ENCODE results near the gene HOXB5.

HOXB5 gene

DNA sequence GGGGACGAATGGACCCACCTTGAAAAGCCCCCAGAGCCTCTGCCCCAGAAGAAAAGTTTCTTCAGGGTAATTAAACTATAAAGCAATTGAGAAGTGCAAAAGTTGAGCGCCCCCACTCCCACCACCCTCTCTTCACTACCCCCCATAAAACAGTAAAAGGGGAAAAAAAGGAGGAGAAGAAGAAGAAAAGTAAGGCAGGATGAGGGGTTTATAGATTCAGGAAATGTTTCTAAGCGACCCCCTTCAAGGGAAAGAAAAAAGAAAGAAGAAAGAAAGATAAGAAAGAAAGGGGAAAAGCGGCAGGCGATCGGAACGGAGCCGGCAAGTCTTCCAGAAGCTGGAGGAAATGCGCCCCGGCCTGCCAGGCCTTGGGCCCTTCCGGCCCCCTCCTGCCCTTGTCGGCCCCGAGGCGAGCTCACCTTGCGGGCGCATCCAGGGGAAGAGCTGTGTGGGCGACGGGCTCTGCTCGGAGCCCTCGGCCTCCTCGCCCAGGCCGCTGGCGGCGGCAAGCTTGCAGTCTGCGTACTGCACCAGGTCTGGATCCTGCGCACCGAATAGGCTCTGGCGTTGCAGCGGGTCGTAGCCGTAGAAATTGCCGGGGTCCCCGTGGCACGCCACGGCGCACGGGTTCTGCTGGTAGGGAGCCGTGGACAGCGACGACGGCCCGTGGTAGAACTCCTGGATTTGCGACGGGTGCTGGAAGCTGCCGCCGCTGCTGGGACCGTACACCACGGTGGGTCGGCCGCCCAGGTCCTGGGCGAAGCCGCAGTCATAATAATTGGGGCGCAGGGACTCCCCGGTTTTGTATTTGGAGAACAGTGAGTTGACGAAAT, 20.5 kb upstream of the HOXB5 start (continued):
- TF ChIP-seq, protein P1, sequence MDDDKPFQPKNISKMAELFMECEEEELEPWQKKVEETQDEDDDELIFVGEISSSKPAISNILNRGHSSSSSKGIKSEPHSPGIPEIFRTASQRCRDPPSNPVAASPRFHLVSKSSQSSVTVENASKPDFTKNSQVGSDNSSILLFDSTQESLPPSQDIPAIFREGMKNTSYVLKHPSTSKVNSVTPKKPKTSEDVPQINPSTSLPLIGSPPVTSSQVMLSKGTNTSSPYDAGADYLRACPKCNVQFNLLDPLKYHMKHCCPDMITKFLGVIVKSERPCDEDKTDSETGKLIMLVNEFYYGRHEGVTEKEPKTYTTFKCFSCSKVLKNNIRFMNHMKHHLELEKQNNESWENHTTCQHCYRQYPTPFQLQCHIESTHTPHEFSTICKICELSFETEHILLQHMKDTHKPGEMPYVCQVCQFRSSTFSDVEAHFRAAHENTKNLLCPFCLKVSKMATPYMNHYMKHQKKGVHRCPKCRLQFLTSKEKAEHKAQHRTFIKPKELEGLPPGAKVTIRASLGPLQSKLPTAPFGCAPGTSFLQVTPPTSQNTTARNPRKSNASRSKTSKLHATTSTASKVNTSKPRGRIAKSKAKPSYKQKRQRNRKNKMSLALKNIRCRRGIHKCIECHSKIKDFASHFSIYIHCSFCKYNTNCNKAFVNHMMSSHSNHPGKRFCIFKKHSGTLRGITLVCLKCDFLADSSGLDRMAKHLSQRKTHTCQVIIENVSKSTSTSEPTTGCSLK (tag by site-specific recombination; IDR thresholded peaks at IDR 0.05), result no peak
- peak; percentile 73 for TF ChIP-seq ZNF335 (tag by site-specific recombination; conservative IDR thresholded peaks at IDR 0.05)
- no peak for TF ChIP-seq ZNF175 (tag by site-specific recombination; IDR thresholded peaks at IDR 0.05)
- no peak for TF ChIP-seq ZSCAN23 (tag by site-specific recombination; IDR thresholded peaks at IDR 0.05)
- TF ChIP-seq, protein P2, sequence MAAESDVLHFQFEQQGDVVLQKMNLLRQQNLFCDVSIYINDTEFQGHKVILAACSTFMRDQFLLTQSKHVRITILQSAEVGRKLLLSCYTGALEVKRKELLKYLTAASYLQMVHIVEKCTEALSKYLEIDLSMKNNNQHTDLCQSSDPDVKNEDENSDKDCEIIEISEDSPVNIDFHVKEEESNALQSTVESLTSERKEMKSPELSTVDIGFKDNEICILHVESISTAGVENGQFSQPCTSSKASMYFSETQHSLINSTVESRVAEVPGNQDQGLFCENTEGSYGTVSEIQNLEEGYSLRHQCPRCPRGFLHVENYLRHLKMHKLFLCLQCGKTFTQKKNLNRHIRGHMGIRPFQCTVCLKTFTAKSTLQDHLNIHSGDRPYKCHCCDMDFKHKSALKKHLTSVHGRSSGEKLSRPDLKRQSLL (tag by site-specific recombination; IDR thresholded peaks at IDR 0.05), result peak; percentile 28; the same call in 1 of the 2 replicates
- TF ChIP-seq, protein P3, sequence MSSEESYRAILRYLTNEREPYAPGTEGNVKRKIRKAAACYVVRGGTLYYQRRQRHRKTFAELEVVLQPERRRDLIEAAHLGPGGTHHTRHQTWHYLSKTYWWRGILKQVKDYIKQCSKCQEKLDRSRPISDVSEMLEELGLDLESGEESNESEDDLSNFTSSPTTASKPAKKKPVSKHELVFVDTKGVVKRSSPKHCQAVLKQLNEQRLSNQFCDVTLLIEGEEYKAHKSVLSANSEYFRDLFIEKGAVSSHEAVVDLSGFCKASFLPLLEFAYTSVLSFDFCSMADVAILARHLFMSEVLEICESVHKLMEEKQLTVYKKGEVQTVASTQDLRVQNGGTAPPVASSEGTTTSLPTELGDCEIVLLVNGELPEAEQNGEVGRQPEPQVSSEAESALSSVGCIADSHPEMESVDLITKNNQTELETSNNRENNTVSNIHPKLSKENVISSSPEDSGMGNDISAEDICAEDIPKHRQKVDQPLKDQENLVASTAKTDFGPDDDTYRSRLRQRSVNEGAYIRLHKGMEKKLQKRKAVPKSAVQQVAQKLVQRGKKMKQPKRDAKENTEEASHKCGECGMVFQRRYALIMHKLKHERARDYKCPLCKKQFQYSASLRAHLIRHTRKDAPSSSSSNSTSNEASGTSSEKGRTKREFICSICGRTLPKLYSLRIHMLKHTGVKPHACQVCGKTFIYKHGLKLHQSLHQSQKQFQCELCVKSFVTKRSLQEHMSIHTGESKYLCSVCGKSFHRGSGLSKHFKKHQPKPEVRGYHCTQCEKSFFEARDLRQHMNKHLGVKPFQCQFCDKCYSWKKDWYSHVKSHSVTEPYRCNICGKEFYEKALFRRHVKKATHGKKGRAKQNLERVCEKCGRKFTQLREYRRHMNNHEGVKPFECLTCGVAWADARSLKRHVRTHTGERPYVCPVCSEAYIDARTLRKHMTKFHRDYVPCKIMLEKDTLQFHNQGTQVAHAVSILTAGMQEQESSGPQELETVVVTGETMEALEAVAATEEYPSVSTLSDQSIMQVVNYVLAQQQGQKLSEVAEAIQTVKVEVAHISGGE (tag by site-specific recombination; conservative IDR thresholded peaks at IDR 0.05; ENCODE audit: low read depth), result no peak
- no peak for TF ChIP-seq ZNF501 (tag by site-specific recombination; IDR thresholded peaks at IDR 0.05)
- no peak for TF ChIP-seq ZNF785 (tag by site-specific recombination; IDR thresholded peaks at IDR 0.05)
- TF ChIP-seq ZNF174 (tag by site-specific recombination; IDR thresholded peaks at IDR 0.05), result no peak
- TF ChIP-seq PRDM1 (tag by site-specific recombination; IDR thresholded peaks at IDR 0.05), result peak; percentile 32; the same call in 1 of the 2 replicates
- TF ChIP-seq ZNF266 (tag by site-specific recombination; IDR thresholded peaks at IDR 0.05; ENCODE audit: low read depth), result no peak
- TF ChIP-seq ZNF169 (tag by site-specific recombination; IDR thresholded peaks at IDR 0.05), result no peak
- TF ChIP-seq, protein P4, sequence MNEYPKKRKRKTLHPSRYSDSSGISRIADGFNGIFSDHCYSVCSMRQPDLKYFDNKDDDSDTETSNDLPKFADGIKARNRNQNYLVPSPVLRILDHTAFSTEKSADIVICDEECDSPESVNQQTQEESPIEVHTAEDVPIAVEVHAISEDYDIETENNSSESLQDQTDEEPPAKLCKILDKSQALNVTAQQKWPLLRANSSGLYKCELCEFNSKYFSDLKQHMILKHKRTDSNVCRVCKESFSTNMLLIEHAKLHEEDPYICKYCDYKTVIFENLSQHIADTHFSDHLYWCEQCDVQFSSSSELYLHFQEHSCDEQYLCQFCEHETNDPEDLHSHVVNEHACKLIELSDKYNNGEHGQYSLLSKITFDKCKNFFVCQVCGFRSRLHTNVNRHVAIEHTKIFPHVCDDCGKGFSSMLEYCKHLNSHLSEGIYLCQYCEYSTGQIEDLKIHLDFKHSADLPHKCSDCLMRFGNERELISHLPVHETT (tag by site-specific recombination; IDR thresholded peaks at IDR 0.05), result no peak
- no peak for TF ChIP-seq ZBTB1 (tag by site-specific recombination; IDR thresholded peaks at IDR 0.05)
- no peak for TF ChIP-seq WT1 (tag by site-specific recombination; IDR thresholded peaks at IDR 0.05)
- no peak for TF ChIP-seq ZNF214 (tag by site-specific recombination; IDR thresholded peaks at IDR 0.05; ENCODE audit: borderline replicate concordance)
- no peak for TF ChIP-seq ZNF792 (tag by site-specific recombination; IDR thresholded peaks at IDR 0.05)
- TF ChIP-seq KLF10 (tag by site-specific recombination; IDR thresholded peaks at IDR 0.05), result no peak
- TF ChIP-seq SETDB1 (IDR thresholded peaks at IDR 0.05; ENCODE audit: insufficient read length, low read length), result no peak
- TF ChIP-seq ZNF596 (tag by site-specific recombination; IDR thresholded peaks at IDR 0.05), result no peak
- TF ChIP-seq ZNF558 (tag by site-specific recombination; IDR thresholded peaks at IDR 0.05), result no peak
- no peak for TF ChIP-seq SP7 (tag by site-specific recombination; IDR thresholded peaks at IDR 0.05)
- no peak for TF ChIP-seq ZNF416 (tag by site-specific recombination; IDR thresholded peaks at IDR 0.05)
- TF ChIP-seq ZNF354C (tag by site-specific recombination; IDR thresholded peaks at IDR 0.05; ENCODE audit: borderline replicate concordance, low read depth), result no peak
- TF ChIP-seq, protein P5, sequence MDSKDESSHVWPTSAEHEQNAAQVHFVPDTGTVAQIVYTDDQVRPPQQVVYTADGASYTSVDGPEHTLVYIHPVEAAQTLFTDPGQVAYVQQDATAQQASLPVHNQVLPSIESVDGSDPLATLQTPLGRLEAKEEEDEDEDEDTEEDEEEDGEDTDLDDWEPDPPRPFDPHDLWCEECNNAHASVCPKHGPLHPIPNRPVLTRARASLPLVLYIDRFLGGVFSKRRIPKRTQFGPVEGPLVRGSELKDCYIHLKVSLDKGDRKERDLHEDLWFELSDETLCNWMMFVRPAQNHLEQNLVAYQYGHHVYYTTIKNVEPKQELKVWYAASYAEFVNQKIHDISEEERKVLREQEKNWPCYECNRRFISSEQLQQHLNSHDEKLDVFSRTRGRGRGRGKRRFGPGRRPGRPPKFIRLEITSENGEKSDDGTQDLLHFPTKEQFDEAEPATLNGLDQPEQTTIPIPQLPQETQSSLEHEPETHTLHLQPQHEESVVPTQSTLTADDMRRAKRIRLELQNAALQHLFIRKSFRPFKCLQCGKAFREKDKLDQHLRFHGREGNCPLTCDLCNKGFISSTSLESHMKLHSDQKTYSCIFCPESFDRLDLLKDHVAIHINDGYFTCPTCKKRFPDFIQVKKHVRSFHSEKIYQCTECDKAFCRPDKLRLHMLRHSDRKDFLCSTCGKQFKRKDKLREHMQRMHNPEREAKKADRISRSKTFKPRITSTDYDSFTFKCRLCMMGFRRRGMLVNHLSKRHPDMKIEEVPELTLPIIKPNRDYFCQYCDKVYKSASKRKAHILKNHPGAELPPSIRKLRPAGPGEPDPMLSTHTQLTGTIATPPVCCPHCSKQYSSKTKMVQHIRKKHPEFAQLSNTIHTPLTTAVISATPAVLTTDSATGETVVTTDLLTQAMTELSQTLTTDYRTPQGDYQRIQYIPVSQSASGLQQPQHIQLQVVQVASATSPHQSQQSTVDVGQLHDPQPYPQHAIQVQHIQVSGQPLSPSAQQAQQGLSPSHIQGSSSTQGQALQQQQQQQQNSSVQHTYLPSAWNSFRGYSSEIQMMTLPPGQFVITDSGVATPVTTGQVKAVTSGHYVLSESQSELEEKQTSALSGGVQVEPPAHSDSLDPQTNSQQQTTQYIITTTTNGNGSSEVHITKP (tag by site-specific recombination; IDR thresholded peaks at IDR 0.05), result peak; percentile 91
- TF ChIP-seq ZNF132 (tag by site-specific recombination; IDR thresholded peaks at IDR 0.05; ENCODE audit: borderline replicate concordance), result no peak
